H1 (cell line): ENCODE results near the gene APOBEC3G. TPM values are rescaled to one million over a fixed set of nuclear protein-coding genes. Genes with fewer than 3 reads are reported as not detected.

ENCODE experiments used
- JUND ChIP-seq: IDR thresholded peaks from 2 replicates; pipeline ENCODE4 v1.6.1; 2011; ENCODE audit warnings: mild to moderate bottlenecking, improper control_type of control experiment, low read length
- RBBP5 ChIP-seq: IDR thresholded peaks from 2 replicates; pipeline ENCODE4 v1.7.1; 2012; ENCODE audit warnings: low read depth, mild to moderate bottlenecking, inconsistent platforms, low read length, moderate library complexity, borderline replicate concordance
- SUZ12 ChIP-seq: fragments of 200-600 bp; sonication (generic); IDR thresholded peaks from 2 replicates; pipeline ENCODE4 v1.6.1; 2012; ENCODE audit warnings: mild to moderate bottlenecking, inconsistent platforms, low read length, moderate library complexity, mixed read lengths
- polyA plus RNA-seq, 7 experiments: library from polyadenylated mRNA; depleted of rRNA in 3 of 7; stranded (reverse) in 5 of 7; unstranded in 2 of 7; fragments of >200 nt in 5 of 7; fragments of 200-250 nt in 2 of 7; gene quantifications; 1 replicate in 5 of 7; 2 replicates in 1 of 7; 4 replicates in 1 of 7; pipeline versions ENCODE4 v1.2.1 to v1.2.3, GENCODE V29; 2011 to 2013; ENCODE audit warnings: missing spikeins in 2 of 7, mixed read lengths in 2 of 7
- total RNA-seq: library from RNA; stranded (reverse); fragmentation: NEBNext Ultra II Directional; extraction: Animal tissue kit (Norgen Biotek cat#: 25700); gene quantifications from 2 replicates; pipeline ENCODE4 v1.2.1, GENCODE V29; 2021
- TF ChIP-seq, protein P1 (sequence below): fragments of 300-600 bp; sonication (generic); IDR thresholded peaks from 2 replicates; pipeline ENCODE4 v1.7.1; 2012; ENCODE audit warnings: low read length, moderate library complexity, mild to moderate bottlenecking, inconsistent platforms; ENCODE audit not compliant: insufficient replicate concordance

The APOBEC3G gene
- total and polyA plus RNA-seq, 2 of the 8 experiments (the other 6 are each of a cell fraction or from before 2014, with no cell fraction given): 1.7 to 2.0 TPM

DNA sequence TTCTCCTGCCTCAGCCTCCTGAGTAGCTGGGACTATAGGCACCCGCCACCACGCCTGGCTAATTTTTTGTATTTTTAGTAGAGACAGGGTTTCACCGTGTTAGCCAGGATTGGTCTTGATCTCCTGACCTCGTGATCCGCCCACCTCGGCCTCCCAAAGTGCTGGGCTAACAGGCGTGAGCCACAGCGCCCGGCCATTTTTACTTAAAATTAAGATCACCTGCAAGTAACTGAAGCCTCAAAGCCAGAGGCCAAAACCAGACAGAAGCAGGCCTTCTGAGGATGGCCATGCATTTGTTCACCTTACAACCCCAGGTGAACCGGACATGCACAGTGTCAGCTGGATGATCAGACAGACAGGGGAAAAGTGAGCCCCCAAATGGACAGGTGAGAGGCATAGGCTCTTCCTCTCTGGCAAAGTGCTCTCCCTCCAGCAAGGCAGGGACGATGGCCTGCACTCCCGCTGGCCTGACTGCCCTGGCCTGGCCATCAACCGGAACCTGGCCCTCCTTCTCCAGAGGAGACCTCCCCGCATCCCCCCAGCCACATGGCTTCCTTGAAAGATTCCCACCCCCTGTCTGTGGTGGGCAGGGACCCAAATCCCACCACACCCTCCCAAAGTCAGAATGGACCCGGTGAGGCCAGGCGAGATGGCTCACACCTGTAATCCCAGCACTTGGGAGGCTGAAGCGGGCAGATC is 45.8 kb downstream of the APOBEC3G start (continued):
- TF ChIP-seq, protein P1, sequence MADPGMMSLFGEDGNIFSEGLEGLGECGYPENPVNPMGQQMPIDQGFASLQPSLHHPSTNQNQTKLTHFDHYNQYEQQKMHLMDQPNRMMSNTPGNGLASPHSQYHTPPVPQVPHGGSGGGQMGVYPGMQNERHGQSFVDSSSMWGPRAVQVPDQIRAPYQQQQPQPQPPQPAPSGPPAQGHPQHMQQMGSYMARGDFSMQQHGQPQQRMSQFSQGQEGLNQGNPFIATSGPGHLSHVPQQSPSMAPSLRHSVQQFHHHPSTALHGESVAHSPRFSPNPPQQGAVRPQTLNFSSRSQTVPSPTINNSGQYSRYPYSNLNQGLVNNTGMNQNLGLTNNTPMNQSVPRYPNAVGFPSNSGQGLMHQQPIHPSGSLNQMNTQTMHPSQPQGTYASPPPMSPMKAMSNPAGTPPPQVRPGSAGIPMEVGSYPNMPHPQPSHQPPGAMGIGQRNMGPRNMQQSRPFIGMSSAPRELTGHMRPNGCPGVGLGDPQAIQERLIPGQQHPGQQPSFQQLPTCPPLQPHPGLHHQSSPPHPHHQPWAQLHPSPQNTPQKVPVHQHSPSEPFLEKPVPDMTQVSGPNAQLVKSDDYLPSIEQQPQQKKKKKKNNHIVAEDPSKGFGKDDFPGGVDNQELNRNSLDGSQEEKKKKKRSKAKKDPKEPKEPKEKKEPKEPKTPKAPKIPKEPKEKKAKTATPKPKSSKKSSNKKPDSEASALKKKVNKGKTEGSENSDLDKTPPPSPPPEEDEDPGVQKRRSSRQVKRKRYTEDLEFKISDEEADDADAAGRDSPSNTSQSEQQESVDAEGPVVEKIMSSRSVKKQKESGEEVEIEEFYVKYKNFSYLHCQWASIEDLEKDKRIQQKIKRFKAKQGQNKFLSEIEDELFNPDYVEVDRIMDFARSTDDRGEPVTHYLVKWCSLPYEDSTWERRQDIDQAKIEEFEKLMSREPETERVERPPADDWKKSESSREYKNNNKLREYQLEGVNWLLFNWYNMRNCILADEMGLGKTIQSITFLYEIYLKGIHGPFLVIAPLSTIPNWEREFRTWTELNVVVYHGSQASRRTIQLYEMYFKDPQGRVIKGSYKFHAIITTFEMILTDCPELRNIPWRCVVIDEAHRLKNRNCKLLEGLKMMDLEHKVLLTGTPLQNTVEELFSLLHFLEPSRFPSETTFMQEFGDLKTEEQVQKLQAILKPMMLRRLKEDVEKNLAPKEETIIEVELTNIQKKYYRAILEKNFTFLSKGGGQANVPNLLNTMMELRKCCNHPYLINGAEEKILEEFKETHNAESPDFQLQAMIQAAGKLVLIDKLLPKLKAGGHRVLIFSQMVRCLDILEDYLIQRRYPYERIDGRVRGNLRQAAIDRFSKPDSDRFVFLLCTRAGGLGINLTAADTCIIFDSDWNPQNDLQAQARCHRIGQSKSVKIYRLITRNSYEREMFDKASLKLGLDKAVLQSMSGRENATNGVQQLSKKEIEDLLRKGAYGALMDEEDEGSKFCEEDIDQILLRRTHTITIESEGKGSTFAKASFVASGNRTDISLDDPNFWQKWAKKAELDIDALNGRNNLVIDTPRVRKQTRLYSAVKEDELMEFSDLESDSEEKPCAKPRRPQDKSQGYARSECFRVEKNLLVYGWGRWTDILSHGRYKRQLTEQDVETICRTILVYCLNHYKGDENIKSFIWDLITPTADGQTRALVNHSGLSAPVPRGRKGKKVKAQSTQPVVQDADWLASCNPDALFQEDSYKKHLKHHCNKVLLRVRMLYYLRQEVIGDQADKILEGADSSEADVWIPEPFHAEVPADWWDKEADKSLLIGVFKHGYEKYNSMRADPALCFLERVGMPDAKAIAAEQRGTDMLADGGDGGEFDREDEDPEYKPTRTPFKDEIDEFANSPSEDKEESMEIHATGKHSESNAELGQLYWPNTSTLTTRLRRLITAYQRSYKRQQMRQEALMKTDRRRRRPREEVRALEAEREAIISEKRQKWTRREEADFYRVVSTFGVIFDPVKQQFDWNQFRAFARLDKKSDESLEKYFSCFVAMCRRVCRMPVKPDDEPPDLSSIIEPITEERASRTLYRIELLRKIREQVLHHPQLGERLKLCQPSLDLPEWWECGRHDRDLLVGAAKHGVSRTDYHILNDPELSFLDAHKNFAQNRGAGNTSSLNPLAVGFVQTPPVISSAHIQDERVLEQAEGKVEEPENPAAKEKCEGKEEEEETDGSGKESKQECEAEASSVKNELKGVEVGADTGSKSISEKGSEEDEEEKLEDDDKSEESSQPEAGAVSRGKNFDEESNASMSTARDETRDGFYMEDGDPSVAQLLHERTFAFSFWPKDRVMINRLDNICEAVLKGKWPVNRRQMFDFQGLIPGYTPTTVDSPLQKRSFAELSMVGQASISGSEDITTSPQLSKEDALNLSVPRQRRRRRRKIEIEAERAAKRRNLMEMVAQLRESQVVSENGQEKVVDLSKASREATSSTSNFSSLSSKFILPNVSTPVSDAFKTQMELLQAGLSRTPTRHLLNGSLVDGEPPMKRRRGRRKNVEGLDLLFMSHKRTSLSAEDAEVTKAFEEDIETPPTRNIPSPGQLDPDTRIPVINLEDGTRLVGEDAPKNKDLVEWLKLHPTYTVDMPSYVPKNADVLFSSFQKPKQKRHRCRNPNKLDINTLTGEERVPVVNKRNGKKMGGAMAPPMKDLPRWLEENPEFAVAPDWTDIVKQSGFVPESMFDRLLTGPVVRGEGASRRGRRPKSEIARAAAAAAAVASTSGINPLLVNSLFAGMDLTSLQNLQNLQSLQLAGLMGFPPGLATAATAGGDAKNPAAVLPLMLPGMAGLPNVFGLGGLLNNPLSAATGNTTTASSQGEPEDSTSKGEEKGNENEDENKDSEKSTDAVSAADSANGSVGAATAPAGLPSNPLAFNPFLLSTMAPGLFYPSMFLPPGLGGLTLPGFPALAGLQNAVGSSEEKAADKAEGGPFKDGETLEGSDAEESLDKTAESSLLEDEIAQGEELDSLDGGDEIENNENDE: no peak
- no peak for TF ChIP-seq RBBP5
- TF ChIP-seq JUND: no peak
- TF ChIP-seq SUZ12: no peak
